Mucosa of stomach (tissue), 1 donor: Measurements from ENCODE around the gene SEC16A.

Experiments used
- H3K27me3 ChIP-seq: one replicate; pipeline ENCODE4 v1.7.0; 2013; ENCODE audit warnings: mild to moderate bottlenecking, low read length; ENCODE audit not compliant: control insufficient read depth, insufficient read depth
- H3K36me3 ChIP-seq: one replicate; pipeline ENCODE4 v1.7.0; 2013; ENCODE audit warnings: low read length; ENCODE audit not compliant: control insufficient read depth, insufficient read depth
- H3K4me1 ChIP-seq: one replicate; pipeline ENCODE4 v1.7.0; 2013; ENCODE audit warnings: mild to moderate bottlenecking, low read length; ENCODE audit not compliant: control insufficient read depth, insufficient read depth
- H3K4me3 ChIP-seq: one replicate; pipeline ENCODE4 v1.7.0; 2013; ENCODE audit warnings: low read length
- H3K9ac ChIP-seq: one replicate; pipeline ENCODE4 v1.7.0; 2013; ENCODE audit warnings: mild to moderate bottlenecking, low read length, moderate library complexity
- H3K9me3 ChIP-seq: one replicate; pipeline ENCODE4 v1.7.0; 2013; ENCODE audit warnings: mild to moderate bottlenecking, low read length, moderate library complexity; ENCODE audit not compliant: control insufficient read depth
- donor health status: Pancreatic carcinoma.

SEC16A gene

GRCh38 chr9:136485049-136486045 lies 2.5 kb upstream of the SEC16A start:
- H3K4me1 ChIP-seq, result peaks cover 27% of the 10 kb centered on the region
- H3K4me3 ChIP-seq, result no peak overlapping the region
- H3K36me3 ChIP-seq, result no peaks in the 10 kb centered on the region
- H3K9me3 ChIP-seq, result no peaks in the 10 kb centered on the region
- peaks cover 12% of the 10 kb centered on the region for H3K27me3 ChIP-seq
- peak overlapping the region; percentile 81 for H3K9ac ChIP-seq

- H3K9me3 ChIP-seq, result no peaks in the 10 kb centered on the region
- H3K4me1 ChIP-seq, result peaks cover 37% of the 10 kb centered on the region
- H3K4me3 ChIP-seq, result peak overlapping the region; percentile 71
- H3K36me3 ChIP-seq, result no peaks in the 10 kb centered on the region
- H3K9ac ChIP-seq, result peak overlapping the region; percentile 81
- peaks cover 12% of the 10 kb centered on the region for H3K27me3 ChIP-seq
Observed at GRCh38 chr9:136484153-136485048, 1.6 kb upstream of the SEC16A start.

- peak overlapping the region; percentile 71 for H3K4me3 ChIP-seq
- H3K4me1 ChIP-seq, result peaks cover 37% of the 10 kb centered on the region
- H3K36me3 ChIP-seq, result no peaks in the 10 kb centered on the region
- H3K27me3 ChIP-seq, result peaks cover 12% of the 10 kb centered on the region
- H3K9ac ChIP-seq, result peak overlapping the region; percentile 81
- no peaks in the 10 kb centered on the region for H3K9me3 ChIP-seq
Observed at GRCh38 chr9:136483589-136484152, 831 bp upstream of the SEC16A start.

GRCh38 chr9:136482046-136482792 lies 621 bp downstream of the SEC16A start:
- Histone ChIP-seq H3K9ac (peak overlapping the region; percentile 97), H3K9me3 (no peaks in the 10 kb centered on the region), H3K4me3 (peak overlapping the region; percentile 64), H3K27me3 (no peaks in the 10 kb centered on the region), H3K36me3 (peaks cover 5% of the 10 kb centered on the region), H3K4me1 (peaks cover 40% of the 10 kb centered on the region)

- H3K27me3 ChIP-seq, result no peaks in the 10 kb centered on the region
- H3K36me3 ChIP-seq, result peaks cover 12% of the 10 kb centered on the region
- peak overlapping the region; percentile 64 for H3K4me3 ChIP-seq
- H3K9me3 ChIP-seq, result no peaks in the 10 kb centered on the region
- peak overlapping the region; percentile 97 for H3K9ac ChIP-seq
- peaks cover 42% of the 10 kb centered on the region for H3K4me1 ChIP-seq
Observed at GRCh38 chr9:136481558-136481957, 1.3 kb downstream of the SEC16A start.

GRCh38 chr9:136476369-136477150 lies 6.3 kb downstream of the SEC16A start:
- Histone ChIP-seq H3K9ac (no peak overlapping the region), H3K4me1 (peaks cover 41% of the 10 kb centered on the region), H3K36me3 (peaks cover 50% of the 10 kb centered on the region), H3K27me3 (no peaks in the 10 kb centered on the region), H3K9me3 (no peaks in the 10 kb centered on the region), H3K4me3 (no peak overlapping the region)

GRCh38 chr9:136474974-136475865 lies 7.6 kb downstream of the SEC16A start:
- Histone ChIP-seq H3K9me3 (no peaks in the 10 kb centered on the region), H3K36me3 (peaks cover 54% of the 10 kb centered on the region), H3K4me1 (peaks cover 45% of the 10 kb centered on the region), H3K9ac (no peak overlapping the region), H3K4me3 (no peak overlapping the region), H3K27me3 (no peaks in the 10 kb centered on the region)

GRCh38 chr9:136474021-136474640 lies 8.7 kb downstream of the SEC16A start:
- peaks cover 59% of the 10 kb centered on the region for H3K36me3 ChIP-seq

GRCh38 chr9:136473354-136473721 lies 9.5 kb downstream of the SEC16A start:
- H3K36me3 ChIP-seq, result peaks cover 59% of the 10 kb centered on the region

More at GRCh38 chr9:136474021-136474640, 8.7 kb downstream of the SEC16A start:
- Histone ChIP-seq H3K9ac (no peak overlapping the region), H3K4me1 (peaks cover 36% of the 10 kb centered on the region), H3K4me3 (no peak overlapping the region), H3K9me3 (no peaks in the 10 kb centered on the region), H3K27me3 (no peaks in the 10 kb centered on the region)

More at GRCh38 chr9:136473354-136473721, 9.5 kb downstream of the SEC16A start:
- Histone ChIP-seq H3K27me3 (no peaks in the 10 kb centered on the region), H3K4me3 (no peak overlapping the region), H3K9me3 (no peaks in the 10 kb centered on the region), H3K9ac (no peak overlapping the region), H3K4me1 (peaks cover 36% of the 10 kb centered on the region)
